BLaER1 treated with 17β-estradiol and CSF1 and Interleukin-3, amounts not matched to agents 10 nM and 100 nM (cell line): ENCODE data around the gene AOX1.

Source experiments
- H3K27ac ChIP-seq, 11 experiments: shearing (Covaris generic); formaldehyde crosslinking; 2 replicates each; pipeline ENCODE4 v1.8.1; 2022
- H3K27me3 ChIP-seq, 11 experiments: shearing (Covaris generic); formaldehyde crosslinking; 2 replicates each; pipeline ENCODE4 v1.8.1; 2022
- H3K36me3 ChIP-seq, 11 experiments: shearing (Covaris generic); formaldehyde crosslinking; 2 replicates each; pipeline ENCODE4 v1.8.1; 2022
- H3K4me1 ChIP-seq, 10 experiments: shearing (Covaris generic); formaldehyde crosslinking; 2 replicates each; pipeline ENCODE4 v1.8.1; 2022
- H3K4me2 ChIP-seq, 11 experiments: shearing (Covaris generic); formaldehyde crosslinking; 2 replicates each; pipeline ENCODE4 v1.8.1; 2022
- H3K4me3 ChIP-seq, 10 experiments: shearing (Covaris generic); formaldehyde crosslinking; 2 replicates each; pipeline ENCODE4 v1.8.1; 2022
- H3K9ac ChIP-seq, 11 experiments: shearing (Covaris generic); formaldehyde crosslinking; 2 replicates each; pipeline ENCODE4 v1.8.1; 2022
- H3K9me3 ChIP-seq, 11 experiments: shearing (Covaris generic); formaldehyde crosslinking; replicated peaks in 1 of 11; 2 replicates each; pipeline ENCODE4 v1.8.1; 2022
- H4K20me1 ChIP-seq, 11 experiments: shearing (Covaris generic); formaldehyde crosslinking; 2 replicates each; pipeline ENCODE4 v1.8.1; 2022
- Cebpa-rat ChIP-seq, 11 experiments: shearing (Covaris generic); IDR thresholded peaks; 2 replicates each; pipeline ENCODE4 v1.8.1; 2022

Gene AOX1

GRCh38 chr2:200613692-200614091, 27.9 kb downstream of the AOX1 start:
- Histone ChIP-seq H3K9me3 (no peaks in the 10 kb centered on the region), H3K36me3 (no peaks in the 10 kb centered on the region), H3K4me3 (no peak overlapping the region), H3K4me2 (peak overlapping the region in 1 of 11 experiments; percentile 0; a peak in 1 of 22 replicates), H4K20me1 (no peaks in the 10 kb centered on the region), H3K27me3 (no peaks in the 10 kb centered on the region), H3K9ac (no peak overlapping the region), H3K27ac (no peak overlapping the region), H3K4me1 (peaks cover 30 to 48% (median 44%) of the 10 kb centered on the region in 10 experiments)
- no peak for TF ChIP-seq Cebpa-rat (IDR thresholded peaks at IDR 0.05)

DNA sequence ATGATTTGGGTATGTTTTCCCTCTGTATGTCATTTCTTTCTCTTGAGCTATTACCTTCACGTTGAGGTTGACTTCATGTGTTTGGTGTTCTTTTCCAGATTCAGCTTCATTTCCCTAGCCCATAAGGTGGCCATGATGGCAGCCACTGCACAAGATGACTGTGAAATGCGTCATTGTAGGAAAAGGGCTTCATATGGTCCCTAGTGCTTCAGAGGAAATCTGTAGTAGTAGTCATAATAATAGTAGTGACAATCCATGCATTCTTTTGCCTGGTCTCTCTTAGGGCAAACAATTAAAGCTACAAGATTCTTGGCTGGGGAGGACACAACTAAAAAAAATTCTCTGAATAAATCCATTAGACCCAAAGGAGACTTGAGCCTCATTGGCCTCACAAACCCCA, 28.4 kb downstream of the AOX1 start:
- H3K4me3 ChIP-seq: no peak overlapping the region
- no peak for TF ChIP-seq Cebpa-rat (IDR thresholded peaks at IDR 0.05)
- H3K36me3 ChIP-seq: no peaks in the 10 kb centered on the region
- H3K4me1 ChIP-seq: peaks cover 35 to 54% (median 49%) of the 10 kb centered on the region in 10 experiments
- peak overlapping the region in 7 of 11 experiments; percentile 0 to 70 (median 56); a peak in 9 of 22 replicates for H3K4me2 ChIP-seq
- H3K27me3 ChIP-seq: no peaks in the 10 kb centered on the region
- peak overlapping the region in 5 of 11 experiments; percentile 48 to 59 (median 55); a peak in 6 of 22 replicates for H3K27ac ChIP-seq
- no peak overlapping the region for H3K9ac ChIP-seq
- no peaks in the 10 kb centered on the region for H3K9me3 ChIP-seq
- no peaks in the 10 kb centered on the region for H4K20me1 ChIP-seq

DNA sequence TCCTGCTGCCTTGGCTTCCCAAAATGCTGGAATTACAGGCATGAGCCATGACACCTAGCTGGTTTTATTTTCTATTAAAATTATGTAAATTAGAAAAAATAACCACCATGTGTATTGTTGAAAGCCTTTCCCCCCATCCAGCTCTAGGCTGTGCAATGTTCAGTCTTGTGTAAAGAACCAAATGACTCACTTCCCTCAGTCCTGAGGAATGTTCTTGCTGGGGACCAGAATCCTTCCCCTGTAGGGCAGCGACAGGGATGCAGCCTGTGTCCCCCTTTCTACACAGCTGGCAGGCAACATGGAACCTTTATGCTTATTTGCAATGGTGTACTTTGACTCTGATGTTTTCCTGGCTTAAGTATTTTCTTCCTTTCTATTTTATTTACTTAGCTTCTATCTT, 29.4 kb downstream of the AOX1 start:
- H3K27ac ChIP-seq: peak overlapping the region in 6 of 11 experiments; percentile 16 to 59 (median 54); a peak in 10 of 22 replicates
- no peak overlapping the region for H3K4me3 ChIP-seq
- no peaks in the 10 kb centered on the region for H3K27me3 ChIP-seq
- 0 out of 22 replicates have a peak, but pooled peaks of 1 of the 11 experiments have one; percentile 24 for TF ChIP-seq Cebpa-rat (IDR thresholded peaks at IDR 0.05)
- no peaks in the 10 kb centered on the region for H3K9me3 ChIP-seq
- H3K4me1 ChIP-seq: peaks cover 36 to 57% (median 51%) of the 10 kb centered on the region in 10 experiments
- no peaks in the 10 kb centered on the region for H3K36me3 ChIP-seq
- H4K20me1 ChIP-seq: no peaks in the 10 kb centered on the region
- H3K9ac ChIP-seq: peak overlapping the region in 1 of 11 experiments; percentile 11; a peak in 1 of 22 replicates
- H3K4me2 ChIP-seq: peak overlapping the region; percentile 23 to 70 (median 52); a peak in 20 of 22 replicates

DNA sequence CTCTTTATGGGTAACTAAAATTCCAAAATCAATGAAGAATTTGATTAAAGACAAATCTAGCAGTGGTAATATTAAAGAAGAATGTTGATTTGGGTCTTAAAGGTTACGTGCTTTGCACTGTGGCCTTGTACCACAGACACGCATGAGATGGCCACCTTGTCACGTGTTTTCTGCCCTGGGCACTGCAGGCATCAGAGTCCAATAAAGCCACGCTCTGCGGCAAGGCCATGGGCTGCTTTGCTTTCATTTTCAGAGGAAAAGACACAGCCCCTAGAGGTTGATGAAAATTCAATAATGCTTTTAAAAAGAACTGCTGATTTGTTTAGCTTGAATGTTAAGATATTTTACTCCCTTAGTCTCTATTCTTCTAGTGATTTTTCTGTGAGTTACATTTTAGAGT, 30.4 kb downstream of the AOX1 start:
- H3K9ac ChIP-seq: peak overlapping the region in 2 of 11 experiments; percentile 3 to 7; a peak in 2 of 22 replicates
- H3K9me3 ChIP-seq: no peaks in the 10 kb centered on the region
- H3K4me1 ChIP-seq: peaks cover 36 to 57% (median 51%) of the 10 kb centered on the region in 10 experiments
- H4K20me1 ChIP-seq: no peaks in the 10 kb centered on the region
- no peak for TF ChIP-seq Cebpa-rat (IDR thresholded peaks at IDR 0.05)
- no peaks in the 10 kb centered on the region for H3K36me3 ChIP-seq
- H3K27me3 ChIP-seq: no peaks in the 10 kb centered on the region
- no peak overlapping the region for H3K4me3 ChIP-seq
- H3K27ac ChIP-seq: peak overlapping the region in 8 of 11 experiments; percentile 8 to 52 (median 33); a peak in 12 of 22 replicates
- H3K4me2 ChIP-seq: peak overlapping the region; percentile 23 to 70 (median 52)

GRCh38 chr2:200616656-200617055, 30.8 kb downstream of the AOX1 start:
- Histone ChIP-seq H3K4me1 (peaks cover 36 to 57% (median 51%) of the 10 kb centered on the region in 10 experiments), H3K27ac (peak overlapping the region in 8 of 11 experiments; percentile 8 to 52 (median 33); a peak in 12 of 22 replicates), H3K36me3 (no peaks in the 10 kb centered on the region), H4K20me1 (no peaks in the 10 kb centered on the region), H3K4me2 (peak overlapping the region; percentile 23 to 70 (median 56); a peak in 19 of 22 replicates), H3K4me3 (no peak overlapping the region), H3K27me3 (no peaks in the 10 kb centered on the region), H3K9me3 (no peaks in the 10 kb centered on the region), H3K9ac (peak overlapping the region in 1 of 11 experiments; percentile 7; a peak in 1 of 22 replicates)
- no peak for TF ChIP-seq Cebpa-rat (IDR thresholded peaks at IDR 0.05)

- Histone ChIP-seq H3K4me2 (peak overlapping the region; percentile 25 to 70 (median 57)), H3K9me3 (no peaks in the 10 kb centered on the region), H3K4me1 (peaks cover 36 to 57% (median 51%) of the 10 kb centered on the region in 10 experiments), H3K27me3 (no peaks in the 10 kb centered on the region), H3K4me3 (no peak overlapping the region), H3K9ac (no peak overlapping the region), H3K27ac (peak overlapping the region in 8 of 11 experiments; percentile 5 to 56 (median 48); a peak in 12 of 22 replicates), H4K20me1 (no peaks in the 10 kb centered on the region), H3K36me3 (no peaks in the 10 kb centered on the region)
- TF ChIP-seq Cebpa-rat (IDR thresholded peaks at IDR 0.05): no peak
Observed at GRCh38 chr2:200617156-200618053, 31.6 kb downstream of the AOX1 start.

DNA sequence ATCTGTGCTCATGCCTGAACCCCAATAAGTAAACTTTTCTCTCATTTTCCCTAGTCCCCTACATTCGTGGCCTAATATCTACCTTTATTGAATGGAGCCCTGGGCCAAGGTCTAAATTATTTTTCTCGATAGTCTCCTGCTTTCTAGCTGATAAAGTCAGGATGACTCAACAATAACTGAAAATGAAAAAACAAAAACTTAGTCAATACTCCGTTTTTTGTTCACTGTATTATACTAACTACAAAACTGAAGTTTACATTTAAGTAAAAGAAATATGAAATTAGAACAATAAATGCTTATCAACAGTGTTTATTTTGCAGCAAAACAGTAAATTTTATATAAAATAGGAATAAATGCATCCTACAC, 32.2 kb downstream of the AOX1 start:
- H3K36me3 ChIP-seq: no peaks in the 10 kb centered on the region
- no peak for TF ChIP-seq Cebpa-rat (IDR thresholded peaks at IDR 0.05)
- H3K4me1 ChIP-seq: peaks cover 36 to 57% (median 51%) of the 10 kb centered on the region in 10 experiments
- peak overlapping the region; percentile 25 to 70 (median 56) for H3K4me2 ChIP-seq
- no peaks in the 10 kb centered on the region for H3K27me3 ChIP-seq
- H3K27ac ChIP-seq: peak overlapping the region in 7 of 11 experiments; percentile 5 to 56 (median 48); a peak in 10 of 22 replicates
- no peaks in the 10 kb centered on the region for H4K20me1 ChIP-seq
- no peak overlapping the region for H3K9ac ChIP-seq
- no peaks in the 10 kb centered on the region for H3K9me3 ChIP-seq
- no peak overlapping the region for H3K4me3 ChIP-seq

DNA sequence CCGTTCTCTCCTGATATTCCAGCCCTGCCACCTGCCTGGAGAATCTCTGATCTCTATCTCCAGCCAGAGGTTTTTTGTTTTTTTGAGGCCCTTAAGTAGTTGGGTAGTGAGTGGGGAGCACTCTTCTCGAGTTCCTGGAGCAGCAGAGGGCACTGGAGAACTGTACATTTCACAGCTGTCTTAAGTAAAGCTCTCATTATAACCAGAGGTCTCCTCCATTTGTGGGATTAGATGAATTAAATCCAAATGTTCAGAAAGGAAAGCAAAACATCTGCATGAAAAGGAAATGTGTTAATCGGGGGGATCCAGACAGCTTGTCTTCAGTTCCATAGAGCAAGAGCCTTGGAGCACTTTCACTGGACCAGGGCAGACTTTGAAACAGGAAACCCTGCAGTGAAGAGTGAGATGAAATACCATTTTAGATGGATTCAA, 32.8 kb downstream of the AOX1 start:
- H3K4me3 ChIP-seq: no peak overlapping the region
- peak overlapping the region; percentile 6 to 62 (median 24); a peak in 14 of 22 replicates for H3K4me2 ChIP-seq
- H3K27me3 ChIP-seq: no peaks in the 10 kb centered on the region
- no peaks in the 10 kb centered on the region for H3K9me3 ChIP-seq
- no peak for TF ChIP-seq Cebpa-rat (IDR thresholded peaks at IDR 0.05)
- no peaks in the 10 kb centered on the region for H3K36me3 ChIP-seq
- H3K4me1 ChIP-seq: peaks cover 36 to 59% (median 51%) of the 10 kb centered on the region in 10 experiments
- peak overlapping the region in 2 of 11 experiments; percentile 31 to 43; a peak in 3 of 22 replicates for H3K9ac ChIP-seq
- no peaks in the 10 kb centered on the region for H4K20me1 ChIP-seq
- peak overlapping the region in 3 of 11 experiments; percentile 5 to 38 (median 10); a peak in 3 of 22 replicates for H3K27ac ChIP-seq

DNA sequence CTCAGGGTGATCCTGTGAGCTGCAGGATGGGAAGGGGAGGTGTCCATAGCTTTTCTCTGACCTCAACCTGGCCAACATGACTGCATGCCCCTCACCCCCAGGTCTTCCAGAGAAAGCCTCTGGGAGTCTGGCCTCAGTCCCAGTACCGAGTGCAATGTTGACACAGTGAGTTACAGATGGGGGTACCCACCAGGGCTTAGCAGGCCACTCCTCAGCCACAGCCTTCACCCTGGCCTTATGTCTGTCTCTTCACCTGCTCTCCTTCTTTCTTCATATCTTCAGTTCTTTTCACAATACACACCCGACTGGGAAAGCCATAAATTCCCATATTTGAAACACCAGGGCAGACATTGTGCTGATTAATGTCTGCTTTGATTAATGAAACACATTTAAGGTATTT, 33.5 kb downstream of the AOX1 start:
- no peaks in the 10 kb centered on the region for H4K20me1 ChIP-seq
- no peaks in the 10 kb centered on the region for H3K36me3 ChIP-seq
- H3K9ac ChIP-seq: no peak overlapping the region
- no peaks in the 10 kb centered on the region for H3K9me3 ChIP-seq
- no peak for TF ChIP-seq Cebpa-rat (IDR thresholded peaks at IDR 0.05)
- 0 out of 22 replicates have a peak overlapping the region, but pooled peaks of 1 of the 11 experiments have one; percentile 5 for H3K27ac ChIP-seq
- H3K4me2 ChIP-seq: peak overlapping the region in 10 of 11 experiments; percentile 6 to 62 (median 32); a peak in 13 of 22 replicates
- H3K27me3 ChIP-seq: no peaks in the 10 kb centered on the region
- H3K4me3 ChIP-seq: no peak overlapping the region
- H3K4me1 ChIP-seq: peaks cover 36 to 65% (median 51%) of the 10 kb centered on the region in 10 experiments
